H4 (cell line): ENCODE results near the gene OSGEP. TPM values are rescaled to one million over a fixed set of nuclear protein-coding genes. Genes with fewer than 3 reads are reported as not detected.
A peak's percentile ranks its signal among the peaks of the same experiment; 100 is the strongest.

ENCODE experiments used
- DNase-seq: peaks from one replicate; pipeline ENCODE4 v3.0.0-alpha.2; 2015; ENCODE audit warnings: low spot score
- total RNA-seq: library from RNA; depleted of rRNA; stranded (reverse); fragments of >200 nt; shearing (Covaris generic); gene quantifications from 2 replicates; pipeline ENCODE4 v1.2.3, GENCODE V29; 2014

Gene OSGEP
- total RNA-seq, 1 experiment from 2014 or later = 83.2 TPM

- DNase-seq = no peak
Measured at GRCh38 chr14:20434701-20435581, 19.7 kb downstream of the OSGEP start.

GRCh38 chr14:20429801-20430669 is 24.6 kb downstream of the OSGEP start:
- DNase-seq = no peak

GRCh38 chr14:20428802-20429201 is 25.8 kb downstream of the OSGEP start:
- no peak for DNase-seq

DNA sequence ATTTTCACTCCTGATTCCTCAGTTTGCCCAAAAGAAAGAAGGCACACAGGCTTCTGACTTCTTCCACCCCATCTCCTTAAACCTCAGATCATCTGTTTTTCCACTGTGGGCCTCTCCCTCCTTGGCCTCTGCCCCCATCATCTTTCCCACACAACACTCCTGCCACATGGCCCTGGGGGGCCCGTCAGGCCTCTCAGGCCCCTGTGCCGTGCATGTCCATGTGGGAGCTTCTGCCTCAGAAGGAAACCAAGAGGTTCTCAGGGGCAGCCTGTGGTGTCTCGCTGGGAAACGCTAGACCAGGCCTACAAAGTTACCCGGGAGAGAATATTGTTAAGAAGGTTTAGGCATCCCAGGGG is 26.6 kb downstream of the OSGEP start:
- DNase-seq = no peak

GRCh38 chr14:20427231-20428009 is 27.2 kb downstream of the OSGEP start:
- DNase-seq = peak; percentile 69

DNA sequence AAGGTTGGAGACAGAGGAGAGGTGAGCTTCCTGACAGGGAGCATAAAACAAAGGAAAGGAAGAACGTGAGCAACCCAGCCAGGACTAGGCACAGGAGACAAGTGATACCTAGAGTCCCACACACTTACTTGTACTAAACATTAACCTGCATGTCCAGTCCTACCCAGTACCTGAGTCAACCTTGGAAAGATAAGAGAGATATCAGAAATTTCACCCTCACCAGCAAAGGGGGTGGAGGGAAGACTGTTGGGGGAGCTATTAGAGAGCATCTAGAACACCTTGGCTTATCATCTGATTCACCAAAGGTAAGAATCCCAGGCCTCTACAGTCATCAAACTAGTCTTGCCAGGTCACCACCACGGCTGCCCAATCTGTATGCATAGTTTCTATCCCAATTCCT is 29.8 kb downstream of the OSGEP start:
- DNase-seq = no peak

DNA sequence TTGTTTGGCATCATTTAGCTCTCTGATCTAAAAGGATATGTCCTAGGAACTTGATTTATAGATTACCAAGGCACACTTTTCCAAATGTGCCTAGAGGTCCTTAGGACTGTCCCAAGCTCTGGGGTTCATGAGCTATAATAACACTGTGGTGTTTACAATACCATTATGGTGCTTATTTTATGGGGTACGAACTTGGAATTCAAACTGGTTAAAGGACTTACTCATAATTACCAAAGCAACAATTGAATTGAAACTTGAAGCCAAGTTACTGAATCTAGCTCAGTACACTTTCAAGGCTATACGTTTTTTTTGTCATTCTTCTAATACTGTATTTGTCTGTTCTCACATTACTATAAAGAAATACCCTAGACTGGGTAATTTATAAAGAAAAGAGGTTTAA is 31.7 kb downstream of the OSGEP start:
- DNase-seq = no peak

- no peak for DNase-seq
Measured at GRCh38 chr14:20421267-20421666, 33.3 kb downstream of the OSGEP start.

DNA sequence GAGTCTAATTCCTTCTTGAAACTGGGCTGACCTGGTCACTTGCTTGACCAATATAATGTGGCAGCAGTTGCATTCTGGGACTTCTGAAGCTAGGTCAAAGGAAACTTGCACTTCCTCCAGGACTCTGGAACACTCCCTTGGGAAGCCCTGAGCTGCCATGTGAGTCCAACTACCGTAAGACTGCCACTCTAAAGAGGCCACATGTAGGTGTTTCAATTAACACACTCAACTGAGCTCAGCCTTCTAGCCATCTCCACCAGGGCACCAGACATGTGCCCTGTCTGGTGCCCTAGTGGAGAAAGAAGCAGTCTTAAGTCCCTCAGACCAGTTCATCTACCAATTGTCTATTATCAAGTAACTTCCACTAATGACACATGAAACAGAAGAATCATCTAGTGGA is 35.2 kb downstream of the OSGEP start:
- no peak for DNase-seq

DNA sequence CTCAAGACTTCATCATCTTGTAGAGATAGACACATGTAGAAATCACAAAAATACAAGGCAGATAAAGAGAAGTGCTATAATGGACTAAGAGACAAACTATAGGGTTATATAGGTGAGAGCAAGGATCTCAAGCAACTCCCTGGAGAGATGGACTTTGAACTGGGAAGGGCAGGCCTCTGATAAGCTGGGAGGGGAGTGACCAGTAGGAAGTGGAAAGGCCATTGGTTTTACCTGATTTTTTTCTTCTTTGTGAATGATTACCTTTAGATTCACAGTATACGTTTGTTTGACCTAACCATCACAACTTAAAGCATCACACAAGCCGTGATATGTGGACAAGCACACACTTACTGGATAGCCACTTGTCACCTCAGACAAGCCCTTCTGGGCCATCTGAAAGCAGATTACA is 36.1 kb downstream of the OSGEP start:
- DNase-seq = no peak

DNA sequence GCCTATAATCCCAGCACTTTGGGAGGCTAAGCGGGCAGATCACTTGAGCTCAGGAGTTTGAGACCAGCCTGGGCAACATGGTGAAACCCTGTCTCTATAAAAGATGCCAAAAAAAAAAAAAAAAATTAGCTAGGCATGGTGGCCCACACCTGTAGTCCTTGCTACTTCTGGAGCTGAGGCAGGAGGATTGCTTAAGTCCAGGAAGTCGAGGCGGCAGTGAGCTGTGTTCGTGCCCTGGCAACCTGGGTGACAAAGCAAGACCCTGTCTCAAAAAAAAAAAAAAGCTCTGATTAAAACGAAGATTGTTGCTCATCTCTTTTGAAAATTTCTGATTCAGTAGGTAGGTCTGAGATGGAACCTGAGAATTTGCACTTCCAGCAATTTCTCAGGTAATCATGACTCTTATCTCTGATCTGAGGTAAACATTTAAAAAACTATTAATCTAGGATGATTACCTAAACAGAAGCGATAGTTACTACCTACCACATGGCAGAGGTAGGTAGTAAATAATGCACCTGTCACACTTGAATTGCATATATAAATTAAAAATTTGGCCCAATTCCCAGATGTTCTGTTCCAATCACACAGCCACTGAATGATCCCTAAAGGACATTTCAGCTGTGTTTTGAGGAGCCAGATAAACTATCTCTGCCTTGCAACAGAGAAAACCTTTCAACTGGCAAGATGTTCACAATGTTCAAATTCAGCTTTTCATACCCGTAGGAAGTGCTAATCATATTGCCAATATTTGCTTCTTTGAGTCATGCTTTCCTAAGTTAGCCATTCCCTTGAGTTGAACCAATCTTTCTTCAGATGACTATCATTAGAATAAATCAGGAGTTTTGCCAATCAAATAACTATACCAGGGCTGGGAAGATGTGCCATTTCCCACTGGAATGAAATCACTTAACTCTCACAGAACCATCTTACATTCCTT is 37.1 kb downstream of the OSGEP start:
- DNase-seq = no peak

DNA sequence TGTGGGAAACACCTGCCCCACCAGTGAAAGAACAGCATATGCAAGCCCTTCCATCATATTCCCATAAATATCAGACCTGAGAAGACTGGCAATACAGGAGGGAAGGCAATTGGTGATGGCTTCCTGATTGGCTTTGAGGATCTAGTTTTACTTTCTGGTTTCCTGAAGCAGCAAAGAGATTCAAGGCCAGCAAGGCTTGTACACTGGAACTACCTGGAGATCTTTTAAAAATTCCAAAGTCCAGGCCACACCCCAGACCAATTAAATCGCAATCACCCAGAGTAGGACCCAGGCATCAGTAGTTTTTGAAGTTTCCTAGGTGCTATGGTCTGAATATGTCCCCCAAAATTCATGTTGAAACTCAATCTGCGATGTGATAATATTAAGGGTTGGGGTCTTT is 38.4 kb downstream of the OSGEP start:
- DNase-seq = no peak

- peak; percentile 57 for DNase-seq
Measured at GRCh38 chr14:20415782-20416206, 38.8 kb downstream of the OSGEP start.

DNA sequence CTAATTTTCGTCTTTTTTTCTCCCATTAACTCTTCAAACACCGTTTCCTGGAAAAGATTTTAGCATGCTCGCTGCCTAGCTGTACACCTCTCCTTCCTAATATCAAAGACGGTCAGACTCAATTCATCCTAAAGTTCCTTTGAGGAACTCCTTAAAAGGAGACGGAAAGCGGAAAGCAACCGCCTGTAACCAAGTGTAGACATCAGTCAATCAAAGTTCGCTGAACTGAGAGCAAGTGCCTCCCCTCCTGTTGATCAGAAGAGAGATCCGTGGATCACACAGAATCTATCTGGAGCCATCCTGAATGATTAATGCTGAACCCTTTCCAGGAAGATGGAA is 40.9 kb downstream of the OSGEP start:
- no peak for DNase-seq

GRCh38 chr14:20412876-20413743 is 41.5 kb downstream of the OSGEP start, which contains the start of gene TEP1:
Gene TEP1 (minus strand): TSS chr14:20413501. CDS start chr14:20408439, 5,062 bp downstream.
- DNase-seq = peak; percentile 76

- no peak for DNase-seq
Measured at GRCh38 chr14:20412411-20412810, 42.2 kb downstream of the OSGEP start.

- DNase-seq = no peak
Measured at GRCh38 chr14:20409226-20409625, 45.4 kb downstream of the OSGEP start.

GRCh38 chr14:20403521-20403920 is 51.1 kb downstream of the OSGEP start:
- no peak for DNase-seq

GRCh38 chr14:20400965-20401593 is 53.5 kb downstream of the OSGEP start:
- no peak for DNase-seq

DNA sequence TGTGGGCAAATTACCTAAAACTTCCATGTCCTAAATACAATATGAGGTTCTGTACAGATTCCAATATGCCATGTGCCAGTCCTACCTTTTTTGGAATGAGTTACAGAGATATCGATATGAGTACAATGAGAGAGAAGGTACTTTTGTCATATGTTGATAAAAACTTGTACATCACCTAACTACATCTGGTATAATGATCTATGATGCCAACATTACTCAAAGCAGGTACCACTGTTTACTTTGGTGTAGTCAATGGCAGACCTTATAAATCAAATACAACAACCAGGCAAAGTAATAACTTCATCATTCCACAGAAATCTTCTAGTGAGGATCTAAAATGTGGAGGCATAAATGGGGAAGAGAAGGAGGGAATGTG is 54.0 kb downstream of the OSGEP start:
- no peak for DNase-seq
